HCT116 (cell line): ENCODE measurements around the gene GPR52. TPM values are rescaled to one million over a fixed set of nuclear protein-coding genes. Genes with fewer than 3 reads are reported as not detected.

Experiments used
- ATAC-seq: fragments of 200-7000 bp; cut with Tn5 transposase; 2 replicates; pipeline ENCODE4 v1.9.1; 2020; ENCODE audit warnings: mild to moderate bottlenecking, moderate library complexity
- BruUV-seq: library from RNA; stranded (reverse); fragments of 400-500 nt; replicated peaks from 2 replicates; lab custom pipeline; 2021; lab: Mats Ljungman, UMichigan
- CTCF ChIA-PET: fragments of 300-600 bp; sonication (Branson Sonifier 250); formaldehyde crosslinking; loops from one replicate; lab custom pipeline; 2021; ENCODE audit warnings: antibody characterized with exemption; lab: Charles Lee
- POLR2A ChIA-PET: fragments of 300-600, 350-600 bp; sonication (Branson Sonifier 250); formaldehyde crosslinking; loops from one replicate; lab custom pipeline; 2021; ENCODE audit warnings: antibody characterized with exemption; lab: Charles Lee
- RAD21 ChIA-PET, 2 experiments: fragments of 300-600 bp; sonication (Branson Sonifier 250); formaldehyde crosslinking; loops; one replicate each; lab custom pipeline; 2023; ENCODE audit warnings: low total read pairs in 2 of 2; ENCODE audit not compliant: uncharacterized antibody in 2 of 2, unreplicated experiment in 2 of 2, low non-redundant PET in 1 of 2; lab: Charles Lee
- DNase-seq: peaks from one replicate; pipeline ENCODE4 v3.0.0-alpha.2; 2010; ENCODE audit warnings: low read depth, low spot score
- H2AFZ ChIP-seq: fragments of 200-600 bp; shearing (Covaris generic), sonication (generic); 2 replicates; pipeline ENCODE4 v1.6.1; 2017; ENCODE audit warnings: low read depth, mixed run types, mixed read lengths, antibody characterized with exemption, low read length; ENCODE audit not compliant: poor library complexity, severe bottlenecking
- H3K27ac ChIP-seq: 2 replicates; pipeline ENCODE4 v1.5.1; 2012; ENCODE audit warnings: low read depth, low read length
- H3K27me3 ChIP-seq: fragments of 200-600 bp; sonication (generic); 2 replicates; pipeline ENCODE4 v1.6.1; 2016; ENCODE audit warnings: mixed run types, low read length, mixed read lengths; ENCODE audit not compliant: insufficient read depth
- H3K36me3 ChIP-seq, 2 experiments: fragments of 200-500 bp in 1 of 2; fragments of 200-600 bp in 1 of 2; sonication (Bioruptor generic) in 1 of 2; sonication (generic) in 1 of 2; 2 replicates each; pipeline versions ENCODE4 v1.5.1 to v1.6.1; 2014 to 2016; ENCODE audit warnings: low read length in 2 of 2, inconsistent platforms in 1 of 2, mixed read lengths in 1 of 2, mixed run types in 1 of 2; ENCODE audit not compliant: insufficient read depth in 2 of 2, control insufficient read depth in 1 of 2
- H3K4me1 ChIP-seq, 2 experiments: fragments of 200-600 bp in 1 of 2; sonication (generic) in 1 of 2; 2 replicates each; pipeline versions ENCODE4 v1.5.1 to v1.6.1; 2012 to 2017; ENCODE audit warnings: low read length in 2 of 2, inconsistent platforms in 1 of 2, mild to moderate bottlenecking in 1 of 2, mixed read lengths in 1 of 2, mixed run types in 1 of 2, moderate library complexity in 1 of 2; ENCODE audit not compliant: insufficient read depth in 2 of 2, control insufficient read depth in 1 of 2
- H3K4me2 ChIP-seq: fragments of 200-600 bp; sonication (generic); 2 replicates; pipeline ENCODE4 v1.6.1; 2017; ENCODE audit warnings: mixed run types, low read length, mixed read lengths
- H3K4me3 ChIP-seq, 2 experiments: fragments of 200-600 bp in 1 of 2; sonication (generic) in 1 of 2; replicated peaks in 1 of 2; 2 replicates each; pipeline ENCODE4 v1.5.1; 2011 to 2016; ENCODE audit warnings: low read length in 2 of 2, control low read depth in 1 of 2, low read depth in 1 of 2, mild to moderate bottlenecking in 1 of 2, mixed read lengths in 1 of 2, mixed run types in 1 of 2
- H3K79me2 ChIP-seq: fragments of 200-600 bp; sonication (generic); 2 replicates; pipeline ENCODE4 v1.6.1; 2017; ENCODE audit warnings: mild to moderate bottlenecking, mixed run types, low read length, moderate library complexity, mixed read lengths; ENCODE audit not compliant: insufficient read depth
- H3K9ac ChIP-seq: fragments of 200-600 bp; sonication (generic); 2 replicates; pipeline ENCODE4 v1.6.1; 2016; ENCODE audit warnings: low read length, mixed read lengths
- H3K9me2 ChIP-seq: fragments of 200-600 bp; sonication (generic), shearing (Covaris generic); 2 replicates; pipeline ENCODE4 v1.6.1; 2017; ENCODE audit warnings: mixed run types, mild to moderate bottlenecking, moderate library complexity; ENCODE audit not compliant: insufficient read depth
- H3K9me3 ChIP-seq, 2 experiments: fragments of 200-500 bp in 1 of 2; fragments of 200-600 bp in 1 of 2; sonication (Bioruptor generic) in 1 of 2; sonication (generic) in 1 of 2; 2 replicates each; pipeline ENCODE4 v1.6.1; 2014 to 2017; ENCODE audit warnings: low read length in 2 of 2, mixed read lengths in 2 of 2, inconsistent platforms in 1 of 2, low read depth in 1 of 2, mild to moderate bottlenecking in 1 of 2, mixed run types in 1 of 2, moderate library complexity in 1 of 2; ENCODE audit not compliant: control insufficient read depth in 1 of 2, insufficient read depth in 1 of 2
- H4K20me1 ChIP-seq: fragments of 200-600 bp; sonication (generic), shearing (Covaris generic); 2 replicates; pipeline ENCODE4 v1.6.1; 2017; ENCODE audit warnings: mixed run types, mild to moderate bottlenecking, moderate library complexity; ENCODE audit not compliant: insufficient read depth
- CBX3 ChIP-seq: IDR thresholded peaks from 2 replicates; pipeline ENCODE4 v1.6.1; 2012; ENCODE audit warnings: low read depth
- CEBPB ChIP-seq: IDR thresholded peaks from 2 replicates; pipeline ENCODE4 v1.6.1; 2012; ENCODE audit warnings: low read depth
- EGR1 ChIP-seq: IDR thresholded peaks from 2 replicates; pipeline ENCODE4 v1.6.1; 2012; ENCODE audit warnings: low read depth
- ELF1 ChIP-seq: IDR thresholded peaks from 2 replicates; pipeline ENCODE4 v1.6.1; 2012; ENCODE audit warnings: low read depth, borderline replicate concordance
- EZH2 ChIP-seq: fragments of 200-600 bp; sonication (generic); IDR thresholded peaks from 2 replicates; pipeline ENCODE4 v1.6.1; 2017; ENCODE audit warnings: antibody characterized with exemption, mixed run types
- EZH2phosphoT487 ChIP-seq: fragments of 200-600 bp; IDR thresholded peaks from 2 replicates; pipeline ENCODE4 v1.6.1; 2018; ENCODE audit warnings: antibody characterized with exemption, borderline replicate concordance
- JUND ChIP-seq: IDR thresholded peaks from 2 replicates; pipeline ENCODE4 v1.6.1; 2012
- MAX ChIP-seq: IDR thresholded peaks from 2 replicates; pipeline ENCODE4 v1.6.1; 2012
- POLR2A ChIP-seq: IDR thresholded peaks from 2 replicates; pipeline ENCODE4 v1.7.0; 2011; ENCODE audit warnings: borderline replicate concordance; ENCODE audit not compliant: insufficient read depth, insufficient read length; ENCODE audit errors: extremely low read depth
- POLR2AphosphoS5 ChIP-seq: IDR thresholded peaks from 2 replicates; pipeline ENCODE4 v1.6.1; 2011; ENCODE audit warnings: mild to moderate bottlenecking, low read depth, low read length, moderate library complexity
- RAD21 ChIP-seq: IDR thresholded peaks from 2 replicates; pipeline ENCODE4 v1.6.1; 2012; ENCODE audit warnings: low read depth, mild to moderate bottlenecking
- REST ChIP-seq: IDR thresholded peaks from 2 replicates; pipeline ENCODE4 v1.6.1; 2012; ENCODE audit warnings: low read depth
- SIN3A ChIP-seq: IDR thresholded peaks from 2 replicates; pipeline ENCODE4 v1.6.1; 2012; ENCODE audit warnings: low read depth
- SP1 ChIP-seq: IDR thresholded peaks from 2 replicates; pipeline ENCODE4 v1.6.1; 2012; ENCODE audit warnings: low read depth
- TCF7L2 ChIP-seq: IDR thresholded peaks from 2 replicates; pipeline ENCODE4 v1.7.0; 2011; ENCODE audit warnings: borderline replicate concordance, inconsistent platforms; ENCODE audit not compliant: insufficient read depth, insufficient read length; ENCODE audit errors: extremely low read depth
- YY1 ChIP-seq: IDR thresholded peaks from 2 replicates; pipeline ENCODE4 v1.6.1; 2011; ENCODE audit warnings: low read length, low read depth, moderate library complexity, mild to moderate bottlenecking; ENCODE audit not compliant: insufficient replicate concordance; ENCODE audit errors: extremely low read depth
- ZBTB33 ChIP-seq: IDR thresholded peaks from 2 replicates; pipeline ENCODE4 v1.6.1; 2011; ENCODE audit warnings: mild to moderate bottlenecking, low read length, moderate library complexity; ENCODE audit not compliant: insufficient replicate concordance; ENCODE audit errors: extremely low read depth
- ZFX ChIP-seq: fragments of 450-650 bp; IDR thresholded peaks from 2 replicates; pipeline ENCODE4 v1.6.1; 2017
- ZNF274 ChIP-seq: fragments of 200-500 bp; sonication (Bioruptor generic); IDR thresholded peaks from 2 replicates; pipeline ENCODE4 v1.6.1; 2014; ENCODE audit warnings: mild to moderate bottlenecking, low read depth, low read length, inconsistent platforms
- intact Hi-C: fragments of 100-400 bp; cut with micrococcal nuclease; formaldehyde crosslinking; loops from 2 replicates; pipeline ENCODE4 v1.10.0; 2022
- total RNA-seq: library from RNA; stranded (reverse); gene quantifications from one replicate; pipeline ENCODE4 v1.2.1, GENCODE V29; 2021; ENCODE audit not compliant: unreplicated experiment
- TF ChIP-seq, protein P1 (sequence below): IDR thresholded peaks from 2 replicates; pipeline ENCODE4 v1.6.1; 2012

Gene GPR52
- total RNA-seq, 1 experiment from 2014 or later, result 0.34 TPM

DNA sequence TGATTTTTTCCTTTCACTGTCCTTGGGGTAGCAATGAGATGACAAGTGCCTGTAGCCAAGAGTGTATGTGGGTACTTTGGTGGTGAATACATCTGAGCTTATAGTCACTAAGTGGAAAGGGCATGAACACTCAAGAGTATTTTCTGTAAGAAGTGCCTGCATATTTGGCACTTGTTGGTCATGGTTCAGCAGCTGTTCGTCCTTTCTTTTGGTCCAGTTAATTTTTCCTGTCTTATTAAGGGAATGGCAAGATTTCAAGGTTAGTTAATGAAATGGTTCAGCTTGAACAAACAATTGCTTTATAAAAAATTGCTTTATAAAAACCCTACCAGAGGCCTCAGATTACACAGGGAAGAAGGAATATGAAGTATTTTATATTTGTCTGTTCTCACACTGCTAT, 48.6 kb upstream of the GPR52 start:
- H3K27me3 ChIP-seq, result no peaks in the 10 kb centered on the region
- DNase-seq, result no peak
- intact Hi-C loops, result no loop called here
- BruUV-seq, result no TSS peak
- no peaks in the 10 kb centered on the region for H3K9me3 ChIP-seq
- H3K36me3 ChIP-seq, result no peaks in the 10 kb centered on the region
- no peak for ATAC-seq
- H3K27ac ChIP-seq, result no peak overlapping the region
- no peaks in the 10 kb centered on the region for H3K9me2 ChIP-seq
- no peak overlapping the region for H3K9ac ChIP-seq
- H4K20me1 ChIP-seq, result no peaks in the 10 kb centered on the region
- no peaks in the 10 kb centered on the region for H3K4me1 ChIP-seq
- TF ChIP-seq TCF7L2, result no peak
- TF ChIP-seq SP1, result no peak
- TF ChIP-seq CEBPB, result no peak
- TF ChIP-seq EZH2phosphoT487, result no peak
- TF ChIP-seq POLR2AphosphoS5, result no peak
- no peak for TF ChIP-seq REST
- no peak for TF ChIP-seq SIN3A
- TF ChIP-seq ELF1, result no peak
- no peak for TF ChIP-seq EGR1
- no peak for TF ChIP-seq POLR2A
- TF ChIP-seq JUND, result no peak
- no peak for TF ChIP-seq RAD21
- TF ChIP-seq ZFX, result no peak
- no peak for TF ChIP-seq MAX
- no peak for TF ChIP-seq YY1
- no peak for TF ChIP-seq CBX3
- no peak for TF ChIP-seq ZNF274
- TF ChIP-seq, protein P1, sequence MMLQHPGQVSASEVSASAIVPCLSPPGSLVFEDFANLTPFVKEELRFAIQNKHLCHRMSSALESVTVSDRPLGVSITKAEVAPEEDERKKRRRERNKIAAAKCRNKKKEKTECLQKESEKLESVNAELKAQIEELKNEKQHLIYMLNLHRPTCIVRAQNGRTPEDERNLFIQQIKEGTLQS, result no peak
- no peak for TF ChIP-seq EZH2
- TF ChIP-seq ZBTB33, result no peak
- POLR2A ChIA-PET, result no interaction called here
- RAD21 ChIA-PET, result no interaction called here
- H3K4me3 ChIP-seq, result no peak overlapping the region
- H3K4me2 ChIP-seq, result no peak overlapping the region
- CTCF ChIA-PET, result no interaction called here
- H3K79me2 ChIP-seq, result no peaks in the 10 kb centered on the region
- H2AFZ ChIP-seq, result no peak overlapping the region
